HEK293 (cell line): ENCODE data around the gene CREM.

Source experiments
- CTCF ChIP-seq: fragments of 450-650 bp; formaldehyde crosslinking; IDR thresholded peaks from 2 replicates; pipeline ENCODE4 v1.5.1; 2016; ENCODE audit warnings: missing biosample characterization, missing genetic modification characterization
- HOXA7 ChIP-seq: sonication (generic); formaldehyde crosslinking; IDR thresholded peaks from 2 replicates; pipeline ENCODE4 v1.8.1; 2022; ENCODE audit warnings: missing genetic modification reagents, borderline replicate concordance
- KLF1 ChIP-seq: fragments of 450-650 bp; formaldehyde crosslinking; IDR thresholded peaks from 2 replicates; pipeline ENCODE4 v1.5.1; 2016; ENCODE audit warnings: missing biosample characterization, missing genetic modification characterization
- MYNN ChIP-seq: fragments of 450-650 bp; formaldehyde crosslinking; IDR thresholded peaks from 2 replicates; pipeline ENCODE4 v1.5.1; 2016; ENCODE audit warnings: missing biosample characterization, missing genetic modification characterization, borderline replicate concordance
- PATZ1 ChIP-seq: fragments of 450-650 bp; formaldehyde crosslinking; IDR thresholded peaks from 2 replicates; pipeline ENCODE4 v1.5.1; 2016; ENCODE audit warnings: missing biosample characterization, missing genetic modification characterization
- PRDM4 ChIP-seq: fragments of 450-650 bp; formaldehyde crosslinking; IDR thresholded peaks from 2 replicates; pipeline ENCODE4 v1.5.1; 2017; ENCODE audit warnings: missing biosample characterization, missing genetic modification characterization
- SCRT2 ChIP-seq: fragments of 450-650 bp; formaldehyde crosslinking; IDR thresholded peaks from 2 replicates; pipeline ENCODE4 v1.5.1; 2016; ENCODE audit warnings: missing biosample characterization, missing genetic modification characterization
- ZNF274 ChIP-seq, 2 experiments: fragments of 200-500 bp in 1 of 2; fragments of 450-650 bp in 1 of 2; sonication (Bioruptor generic) in 1 of 2; formaldehyde crosslinking in 1 of 2; IDR thresholded peaks; 2 replicates each; pipeline versions ENCODE4 v1.5.1 to v1.6.1; 2014 to 2016; ENCODE audit warnings: borderline replicate concordance in 1 of 2, inconsistent platforms in 1 of 2, low read length in 1 of 2, missing biosample characterization in 1 of 2, missing genetic modification characterization in 1 of 2
- ZNF473 ChIP-seq: fragments of 450-650 bp; formaldehyde crosslinking; IDR thresholded peaks from 2 replicates; pipeline ENCODE4 v1.5.1; 2017; ENCODE audit warnings: missing biosample characterization, missing genetic modification characterization
- ZNF580 ChIP-seq: fragments of 450-650 bp; formaldehyde crosslinking; IDR thresholded peaks from 2 replicates; pipeline ENCODE4 v1.5.1; 2016; ENCODE audit warnings: missing biosample characterization, missing genetic modification characterization
- ZNF76 ChIP-seq: fragments of 450-650 bp; formaldehyde crosslinking; IDR thresholded peaks from 2 replicates; pipeline ENCODE4; 2016; ENCODE audit warnings: low read depth, missing biosample characterization, missing genetic modification characterization, borderline replicate concordance
- ZXDB ChIP-seq: fragments of 450-650 bp; formaldehyde crosslinking; IDR thresholded peaks from 2 replicates; pipeline ENCODE4 v1.5.1; 2016; ENCODE audit warnings: missing biosample characterization, missing genetic modification characterization

GRCh38 chr10:35165136-35165535 lies 38.5 kb downstream of the CREM start:
- TF ChIP-seq SCRT2 (tag by site-specific recombination) (no peak), ZNF580 (tag by site-specific recombination) (no peak), KLF1 (tag by site-specific recombination) (no peak), ZNF473 (tag by site-specific recombination) (no peak), CTCF (tag by site-specific recombination) (no peak), ZNF274 (IDR thresholded peaks at IDR 0.05; ENCODE audit: low read length) (no peak), ZNF274 (tag by site-specific recombination; IDR thresholded peaks at IDR 0.05; ENCODE audit: borderline replicate concordance) (no peak), ZNF76 (no peak), ZXDB (tag by site-specific recombination) (no peak), PRDM4 (tag by site-specific recombination) (no peak), HOXA7 (CRISPR knock-in tag) (no peak), MYNN (tag by site-specific recombination) (no peak), PATZ1 (no peak)
